Right atrium auricular region (tissue), 2 donors: ENCODE results near the gene VWA2. TPM values are rescaled to one million over a fixed set of nuclear protein-coding genes. Genes with fewer than 3 reads are reported as not detected.
A peak's percentile ranks its signal among the peaks of the same experiment; 100 is the strongest.

Experiments
- DNase-seq: peaks from one replicate; pipeline ENCODE4 v3.0.0-alpha.2; 2019; ENCODE audit warnings: low spot score
- H3K27ac ChIP-seq, 2 donors: fragments of 200-600 bp; sonication (generic); 1 replicate in 1 of 2; 2 replicates in 1 of 2; pipeline ENCODE4 v1.5.1; 2016 to 2019
- H3K27me3 ChIP-seq, 2 donors: fragments of 200-600 bp; sonication (generic); one replicate each; pipeline versions ENCODE4 v1.5.1 to v1.6.0; 2017 to 2019
- H3K36me3 ChIP-seq: fragments of 200-600 bp; sonication (generic); one replicate; pipeline ENCODE4 v1.5.1; 2016
- H3K4me1 ChIP-seq, 2 donors: fragments of 200-600 bp; sonication (generic); one replicate each; pipeline versions ENCODE4 v1.5.1 to v1.6.0; 2017 to 2019
- H3K4me3 ChIP-seq, 2 donors: fragments of 200-600 bp; sonication (generic); 1 replicate in 1 of 2; 2 replicates in 1 of 2; pipeline ENCODE4 v1.5.1; 2017 to 2019; ENCODE audit warnings: mild to moderate bottlenecking in 1 of 2, moderate library complexity in 1 of 2
- H3K9me3 ChIP-seq, 2 donors: fragments of 200-600 bp; sonication (generic); one replicate each; pipeline ENCODE4 v1.5.1; 2019
- CTCF ChIP-seq, 2 donors: fragments of 200-600 bp; sonication (generic); IDR thresholded peaks; one replicate each; pipeline ENCODE4 v1.5.1; 2019; ENCODE audit warnings: antibody characterized with exemption in 2 of 2
- total RNA-seq, 2 donors: library from RNA; depleted of rRNA; stranded (reverse); fragments of >200 nt; gene quantifications; one replicate each; pipeline ENCODE4 v1.1.0, GENCODE V29; 2016

VWA2 gene
- total RNA-seq, 2 donors from 2014 or later, result not detected

GRCh38 chr10:114271075-114271778, 32.2 kb downstream of the VWA2 start:
- no peaks in the 10 kb centered on the region for H3K36me3 ChIP-seq
- no peaks in the 10 kb centered on the region for H3K27me3 ChIP-seq
- H3K27ac ChIP-seq, result peak overlapping the region in 1 of 2 donors; percentile 72
- no peaks in the 10 kb centered on the region for H3K9me3 ChIP-seq
- TF ChIP-seq CTCF (IDR thresholded peaks at IDR 0.05), result no peak
- DNase-seq, result no peak
- peaks cover 0 to 33% of the 10 kb centered on the region in 2 donors for H3K4me1 ChIP-seq
- no peak overlapping the region for H3K4me3 ChIP-seq

GRCh38 chr10:114271779-114272167, 32.7 kb downstream of the VWA2 start:
- H3K27me3 ChIP-seq, result no peaks in the 10 kb centered on the region
- no peak for TF ChIP-seq CTCF (IDR thresholded peaks at IDR 0.05)
- no peaks in the 10 kb centered on the region for H3K9me3 ChIP-seq
- peak overlapping the region; percentile 15 to 72 for H3K27ac ChIP-seq
- peak; percentile 80 for DNase-seq
- H3K4me3 ChIP-seq, result no peak overlapping the region
- peaks cover 0 to 28% of the 10 kb centered on the region in 2 donors for H3K4me1 ChIP-seq
- no peaks in the 10 kb centered on the region for H3K36me3 ChIP-seq

- H3K4me3 ChIP-seq, result no peak overlapping the region
- H3K4me1 ChIP-seq, result peaks cover 0 to 25% of the 10 kb centered on the region in 2 donors
- H3K27ac ChIP-seq, result no peak overlapping the region
- H3K36me3 ChIP-seq, result no peaks in the 10 kb centered on the region
- DNase-seq, result no peak
- no peaks in the 10 kb centered on the region for H3K9me3 ChIP-seq
- TF ChIP-seq CTCF (IDR thresholded peaks at IDR 0.05), result no peak
- H3K27me3 ChIP-seq, result no peaks in the 10 kb centered on the region
Observed at GRCh38 chr10:114272696-114273095, 33.6 kb downstream of the VWA2 start.

GRCh38 chr10:114273910-114274309, 34.9 kb downstream of the VWA2 start:
- Histone ChIP-seq H3K27ac (no peak overlapping the region), H3K36me3 (no peaks in the 10 kb centered on the region), H3K4me3 (no peak overlapping the region), H3K4me1 (peaks cover 0 to 25% of the 10 kb centered on the region in 2 donors), H3K9me3 (no peaks in the 10 kb centered on the region), H3K27me3 (no peaks in the 10 kb centered on the region)
- DNase-seq, result no peak
- no peak for TF ChIP-seq CTCF (IDR thresholded peaks at IDR 0.05)

GRCh38 chr10:114274616-114275453, 35.8 kb downstream of the VWA2 start:
- Histone ChIP-seq H3K36me3 (no peaks in the 10 kb centered on the region), H3K4me1 (peaks cover 0 to 25% of the 10 kb centered on the region in 2 donors), H3K27me3 (no peaks in the 10 kb centered on the region), H3K9me3 (no peaks in the 10 kb centered on the region), H3K27ac (no peak overlapping the region), H3K4me3 (no peak overlapping the region)
- DNase-seq, result no peak
- no peak for TF ChIP-seq CTCF (IDR thresholded peaks at IDR 0.05)
